Activated naive CD8-positive, alpha-beta T cell treated with anti-CD3 and anti-CD28 coated beads, Interleukin-2, amount 10 ng/mL, durations not matched to agents 7 days and 5 days (primary cell): ENCODE measurements around the gene ATF7IP. TPM values are rescaled to one million over a fixed set of nuclear protein-coding genes. Genes with fewer than 3 reads are reported as not detected.
"Not testable (repeated sequence)": the region's sequence is repeated elsewhere in the genome, so short reads cannot be mapped to it uniquely, and the experiment has no call there.

Source experiments
- ATAC-seq: fragments of 150-1000 bp; cut with Tn5 transposase; one replicate; pipeline ENCODE4 v1.10.0; 2021; ENCODE audit warnings: low read depth, moderate library complexity
- POLR2A ChIA-PET: fragments of 350-600 bp; sonication (Branson Sonifier 250); formaldehyde crosslinking; loops from one replicate; lab custom pipeline; 2021; ENCODE audit warnings: antibody characterized with exemption; lab: Charles Lee
- DNase-seq: peaks from one replicate; pipeline ENCODE4 v3.0.0; 2021
- H3K27ac Mint-ChIP-seq: one replicate; pipeline ENCODE4 v1.8.0; 2022; ENCODE audit warnings: mild to moderate bottlenecking, mixed read lengths
- H3K27me3 Mint-ChIP-seq: one replicate; pipeline ENCODE4 v1.8.0; 2022; ENCODE audit warnings: mild to moderate bottlenecking, moderate library complexity, mixed read lengths
- H3K36me3 Mint-ChIP-seq: one replicate; pipeline ENCODE4 v1.8.0; 2021; ENCODE audit warnings: mild to moderate bottlenecking, mixed read lengths
- H3K4me1 Mint-ChIP-seq: one replicate; pipeline ENCODE4 v1.8.0; 2021; ENCODE audit warnings: mixed read lengths
- H3K4me3 Mint-ChIP-seq: one replicate; pipeline ENCODE4 v1.8.0; 2022; ENCODE audit warnings: mild to moderate bottlenecking, moderate library complexity, mixed read lengths
- H3K9me3 Mint-ChIP-seq: one replicate; pipeline ENCODE4 v1.8.0; 2021; ENCODE audit warnings: mixed read lengths
- total RNA-seq, 2 experiments: library from RNA; stranded (reverse); gene quantifications; one replicate each; pipeline ENCODE4 v1.2.3, GENCODE V29; 2021

ATF7IP gene
- total RNA-seq, 2 experiments from 2014 or later = 149 to 172 TPM

DNA sequence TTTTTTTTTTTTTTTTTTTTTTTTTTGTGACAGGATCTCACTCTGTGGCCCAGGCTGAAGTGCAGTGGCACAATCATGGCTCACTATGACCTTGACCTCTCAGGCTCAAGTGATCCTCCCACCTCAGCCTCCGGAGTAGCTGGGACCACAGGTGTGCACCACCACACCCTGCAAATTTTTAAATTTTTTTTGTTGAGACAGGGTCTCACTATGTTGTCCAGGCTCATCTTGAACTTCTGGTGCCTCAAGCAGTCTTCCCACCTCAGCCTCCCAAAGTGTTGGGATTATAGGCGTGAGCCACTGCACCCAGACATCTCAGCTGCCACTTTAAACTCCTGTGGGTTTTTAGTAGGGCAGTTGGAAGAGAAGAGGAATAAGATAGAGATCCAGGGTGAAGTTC is 39.9 kb downstream of the ATF7IP start:
- H3K9me3 Mint-ChIP-seq, H3K27ac Mint-ChIP-seq, DNase-seq, H3K27me3 Mint-ChIP-seq, ATAC-seq, POLR2A ChIA-PET, H3K4me3 Mint-ChIP-seq: not testable (repeated sequence)
- peaks cover 49% of the 10 kb centered on the region for H3K4me1 Mint-ChIP-seq
- peaks cover 37% of the 10 kb centered on the region for H3K36me3 Mint-ChIP-seq

DNA sequence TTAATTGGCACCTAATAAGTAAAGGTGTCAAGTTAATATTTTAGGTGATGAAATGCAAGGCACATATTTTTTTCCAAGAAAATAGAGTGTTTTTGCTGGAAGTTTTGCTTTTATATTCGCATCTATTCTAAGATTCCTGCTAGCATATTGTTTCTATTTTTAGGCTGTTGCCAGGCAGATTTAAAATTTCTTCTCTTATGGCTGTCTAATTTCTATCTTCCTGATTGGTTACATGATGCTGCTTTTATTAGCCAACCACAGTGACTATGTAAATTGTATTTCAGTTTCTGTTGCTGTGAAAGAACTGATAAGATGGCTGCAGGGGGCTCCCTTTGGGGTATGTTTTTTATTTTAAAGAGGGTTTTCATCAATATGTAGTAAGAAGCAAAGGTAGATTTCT is 42.7 kb downstream of the ATF7IP start:
- POLR2A ChIA-PET = no interaction called here
- DNase-seq = no peak
- H3K36me3 Mint-ChIP-seq = peaks cover 39% of the 10 kb centered on the region
- no peaks in the 10 kb centered on the region for H3K27me3 Mint-ChIP-seq
- peaks cover 46% of the 10 kb centered on the region for H3K4me1 Mint-ChIP-seq
- peaks cover 2% of the 10 kb centered on the region for H3K9me3 Mint-ChIP-seq
- H3K27ac Mint-ChIP-seq = peak overlapping the region; percentile 65
- peak; percentile 52 for ATAC-seq
- peak overlapping the region; percentile 66 for H3K4me3 Mint-ChIP-seq

DNA sequence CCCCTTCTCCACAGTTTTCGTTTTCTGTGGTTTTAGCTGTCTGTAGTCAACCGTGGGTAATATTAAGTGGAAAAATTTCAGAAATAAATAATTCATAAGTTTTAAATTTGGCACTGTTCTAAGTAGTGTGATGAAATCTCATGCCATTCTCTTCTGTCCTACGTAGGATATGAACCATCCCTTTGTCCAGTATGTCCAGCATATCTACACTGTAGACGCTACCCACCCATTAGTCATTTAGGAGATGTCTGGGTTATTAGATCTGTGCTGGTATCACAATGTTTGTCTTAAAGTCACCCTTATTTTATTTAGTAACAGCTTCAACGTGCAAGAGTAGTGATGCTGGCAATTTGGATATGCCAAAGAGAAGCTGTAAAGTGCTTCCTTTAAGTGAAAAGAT is 44.7 kb downstream of the ATF7IP start:
- no peaks in the 10 kb centered on the region for H3K27me3 Mint-ChIP-seq
- ATAC-seq = no peak
- H3K27ac Mint-ChIP-seq = no peak overlapping the region
- POLR2A ChIA-PET = no interaction called here
- no peak for DNase-seq
- H3K36me3 Mint-ChIP-seq = peaks cover 43% of the 10 kb centered on the region
- peaks cover 40% of the 10 kb centered on the region for H3K4me1 Mint-ChIP-seq
- peaks cover 2% of the 10 kb centered on the region for H3K9me3 Mint-ChIP-seq
- no peak overlapping the region for H3K4me3 Mint-ChIP-seq

DNA sequence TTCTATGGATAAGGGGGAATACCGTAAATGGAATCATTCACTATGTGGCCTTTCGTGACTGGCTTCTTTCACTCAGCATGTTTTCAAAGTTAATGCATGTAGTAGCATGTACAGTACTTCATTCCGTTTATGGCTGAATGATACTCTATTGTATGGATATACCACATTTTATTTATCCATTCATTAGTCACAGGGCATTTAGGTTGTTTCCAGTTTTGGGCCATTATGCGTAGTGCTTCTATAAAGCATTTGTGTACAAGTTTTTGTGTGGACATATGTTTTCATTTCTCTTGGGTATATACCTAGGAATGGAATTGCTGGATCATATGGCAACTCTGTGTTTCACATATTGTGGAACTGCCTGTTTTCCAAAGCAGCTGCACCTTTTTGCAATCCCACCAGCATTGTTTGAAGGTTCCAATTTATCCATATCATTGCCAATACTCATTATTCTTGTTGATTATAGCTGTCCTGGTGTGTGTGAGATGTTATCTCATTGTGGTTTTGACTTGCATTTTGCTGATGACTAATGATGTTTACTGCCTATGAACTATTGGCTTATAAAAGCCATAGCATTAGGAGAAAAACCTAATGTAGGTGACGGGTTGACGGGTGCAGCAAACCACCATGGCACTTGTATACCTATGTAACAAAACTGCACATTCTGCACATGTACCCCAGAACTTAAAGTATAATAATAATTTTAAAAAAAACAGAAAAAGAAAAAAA is 45.5 kb downstream of the ATF7IP start:
- H3K27ac Mint-ChIP-seq = peak overlapping the region; percentile 27
- H3K9me3 Mint-ChIP-seq = peaks cover 2% of the 10 kb centered on the region
- DNase-seq = no peak
- peaks cover 38% of the 10 kb centered on the region for H3K36me3 Mint-ChIP-seq
- ATAC-seq = peak; percentile 70
- H3K4me3 Mint-ChIP-seq = peak overlapping the region; percentile 9
- no peaks in the 10 kb centered on the region for H3K27me3 Mint-ChIP-seq
- POLR2A ChIA-PET = interaction anchor here (1.3 to 2.5 kb wide), 3 partner anchors 15 to 153 kb away, joined by 3 to 13 read pairs (median 6); partner anchors contain the start of gene ATF7IP
- H3K4me1 Mint-ChIP-seq = peaks cover 36% of the 10 kb centered on the region

DNA sequence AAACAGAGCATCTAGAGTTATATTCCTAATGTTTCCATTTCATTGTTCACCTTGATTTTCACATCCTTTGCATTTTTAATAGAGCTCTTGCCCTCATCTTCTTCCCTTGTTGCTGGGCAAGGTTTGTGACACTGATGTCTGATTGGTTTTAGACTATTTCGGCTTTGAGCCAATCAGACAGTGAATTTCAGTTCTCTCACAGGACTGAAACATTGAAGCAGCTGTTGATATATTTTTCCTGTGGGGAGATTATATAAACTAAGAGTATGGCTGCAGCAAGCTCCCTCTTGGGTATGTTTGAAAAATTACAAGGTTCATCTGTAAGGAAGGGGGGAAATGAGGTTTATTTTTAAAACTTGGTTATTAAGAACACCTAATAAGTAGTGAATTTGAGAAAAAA is 51.2 kb downstream of the ATF7IP start:
- H3K27me3 Mint-ChIP-seq = no peaks in the 10 kb centered on the region
- H3K9me3 Mint-ChIP-seq = peaks cover 4% of the 10 kb centered on the region
- ATAC-seq (peak; percentile 85), DNase-seq (no peak)
- POLR2A ChIA-PET = interaction anchor here (0.9 to 3.0 kb wide), 5 partner anchors 22 to 161 kb away, joined by 3 to 38 read pairs (median 10); partner anchors contain the start of gene ATF7IP
- peaks cover 41% of the 10 kb centered on the region for H3K36me3 Mint-ChIP-seq
- H3K4me1 Mint-ChIP-seq = peaks cover 31% of the 10 kb centered on the region
- H3K27ac Mint-ChIP-seq = peak overlapping the region; percentile 74
- peak overlapping the region; percentile 50 for H3K4me3 Mint-ChIP-seq

DNA sequence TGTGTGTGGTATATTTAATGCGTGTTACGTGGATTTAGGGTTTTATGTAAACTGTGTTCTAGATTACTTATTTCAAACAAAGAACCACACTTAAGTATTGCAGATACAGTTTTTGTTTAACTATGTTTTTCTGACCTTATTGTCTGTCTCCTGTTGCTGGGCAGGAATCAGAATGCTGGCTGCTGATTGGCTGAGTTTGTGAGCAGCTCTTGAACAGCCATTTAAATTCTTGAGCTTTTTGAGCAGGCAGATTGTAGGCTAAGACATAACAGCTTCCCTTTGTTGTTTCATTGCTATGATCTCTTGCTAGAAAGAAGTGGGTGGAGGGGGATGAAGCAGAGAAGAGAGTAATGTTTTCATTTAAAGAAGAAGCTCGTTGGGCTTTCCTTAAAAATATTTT is 52.2 kb downstream of the ATF7IP start:
- Mint-ChIP-seq H3K27me3 (no peaks in the 10 kb centered on the region), H3K4me3 (peak overlapping the region; percentile 86), H3K4me1 (peaks cover 32% of the 10 kb centered on the region), H3K27ac (peak overlapping the region; percentile 95), H3K9me3 (peaks cover 10% of the 10 kb centered on the region), H3K36me3 (peaks cover 47% of the 10 kb centered on the region)
- DNase-seq (no peak), ATAC-seq (peak; percentile 76)
- POLR2A ChIA-PET = interaction anchor here (0.8 to 3.0 kb wide), 7 partner anchors 23 to 358 kb away, joined by 3 to 38 read pairs (median 6); partner anchors contain the start of gene ATF7IP

DNA sequence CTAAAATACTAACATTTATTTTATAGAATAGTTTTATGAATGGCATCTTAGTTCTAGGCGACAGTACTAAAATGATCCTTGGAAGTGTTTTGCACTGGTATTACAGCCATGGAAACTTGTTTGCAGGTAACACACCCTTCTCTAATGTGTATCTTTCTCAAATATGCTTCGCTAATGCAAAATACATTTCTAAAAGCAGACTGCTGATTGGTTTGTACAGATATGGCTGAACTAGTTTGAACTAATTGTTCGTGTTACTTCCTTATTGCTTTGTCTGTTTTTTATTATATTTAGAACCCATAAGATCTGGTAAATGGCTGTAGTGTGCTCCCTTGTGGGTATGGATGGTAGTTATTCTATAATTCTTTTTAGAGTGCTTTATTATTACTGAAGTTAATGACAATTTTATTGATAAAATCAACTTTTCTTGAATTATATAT is 53.0 kb downstream of the ATF7IP start:
- H3K27ac Mint-ChIP-seq = peak overlapping the region; percentile 76
- DNase-seq (no peak), ATAC-seq (peak; percentile 43)
- peak overlapping the region; percentile 54 for H3K4me3 Mint-ChIP-seq
- H3K9me3 Mint-ChIP-seq = peaks cover 12% of the 10 kb centered on the region
- POLR2A ChIA-PET = interaction anchor here (1.1 to 3.0 kb wide), 4 partner anchors 23 to 163 kb away, joined by 6 to 38 read pairs (median 12); partner anchors contain the start of gene ATF7IP
- peaks cover 49% of the 10 kb centered on the region for H3K36me3 Mint-ChIP-seq
- H3K4me1 Mint-ChIP-seq = peaks cover 29% of the 10 kb centered on the region
- H3K27me3 Mint-ChIP-seq = no peaks in the 10 kb centered on the region

DNA sequence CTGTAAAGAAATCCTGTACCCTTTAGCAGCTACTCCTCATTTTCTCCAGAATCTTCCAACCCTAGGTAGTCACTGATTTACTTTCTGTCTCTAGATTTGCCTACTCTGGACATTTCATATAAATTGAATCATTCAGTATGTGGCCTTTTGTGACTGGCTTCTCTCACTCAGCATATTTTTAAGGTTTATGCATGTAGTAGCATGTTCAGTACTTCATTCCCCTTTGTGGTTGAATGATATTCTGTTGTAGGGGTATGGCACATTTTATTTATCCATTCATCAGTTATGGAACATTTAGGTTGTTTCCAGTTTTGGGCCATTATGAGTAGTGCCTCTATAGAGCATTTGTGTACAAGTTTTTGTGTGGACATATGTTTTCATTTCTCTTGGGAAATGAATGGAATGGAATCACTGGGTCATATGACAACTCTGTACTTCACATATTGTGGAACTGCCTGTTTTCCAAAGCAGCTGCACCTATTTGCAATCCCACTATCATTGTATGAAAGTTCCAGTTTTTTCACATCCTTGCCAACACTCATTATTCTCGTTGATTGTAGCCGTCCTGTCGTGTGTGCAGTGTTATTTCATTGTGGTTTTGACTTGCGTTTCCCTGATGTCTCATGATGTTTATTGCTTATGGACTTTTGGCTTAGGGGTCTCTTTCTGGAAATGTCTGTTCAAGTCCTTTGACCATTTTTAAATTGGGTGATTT is 57.2 kb downstream of the ATF7IP start:
- H3K36me3 Mint-ChIP-seq = peaks cover 74% of the 10 kb centered on the region
- peaks cover 25% of the 10 kb centered on the region for H3K9me3 Mint-ChIP-seq
- H3K4me3 Mint-ChIP-seq = no peak overlapping the region
- no peak overlapping the region for H3K27ac Mint-ChIP-seq
- H3K27me3 Mint-ChIP-seq = no peaks in the 10 kb centered on the region
- POLR2A ChIA-PET = interaction anchor here (0.6 to 0.7 kb wide), 3 partner anchors 161 to 1722 kb away, joined by 3 to 4 read pairs (median 3); no protein-coding TSS in a partner anchor
- DNase-seq (no peak), ATAC-seq (no peak)
- H3K4me1 Mint-ChIP-seq = peaks cover 24% of the 10 kb centered on the region

DNA sequence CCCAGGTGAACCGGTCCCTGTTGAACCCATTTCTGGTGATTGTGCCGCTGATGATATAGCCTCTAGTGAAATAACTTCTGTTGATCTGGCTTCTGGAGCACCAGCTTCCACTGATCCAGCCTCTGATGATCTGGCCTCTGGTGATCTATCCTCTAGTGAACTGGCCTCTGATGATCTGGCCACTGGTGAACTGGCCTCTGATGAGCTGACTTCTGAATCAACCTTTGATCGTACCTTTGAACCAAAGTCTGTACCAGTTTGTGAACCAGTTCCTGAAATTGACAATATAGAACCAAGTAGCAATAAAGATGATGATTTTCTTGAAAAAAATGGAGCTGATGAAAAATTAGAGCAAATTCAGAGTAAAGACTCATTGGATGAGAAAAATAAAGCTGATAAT is 59.1 kb downstream of the ATF7IP start:
- no peak for ATAC-seq
- H3K36me3 Mint-ChIP-seq = peaks cover 90% of the 10 kb centered on the region
- H3K27ac Mint-ChIP-seq = peak overlapping the region; percentile 12
- H3K27me3 Mint-ChIP-seq = no peaks in the 10 kb centered on the region
- POLR2A ChIA-PET = interaction anchor here (0.6 kb wide), 1 partner anchor 203 kb away, joined by 4 read pairs; no protein-coding TSS in a partner anchor
- DNase-seq = no peak
- H3K4me3 Mint-ChIP-seq = no peak overlapping the region
- peaks cover 25% of the 10 kb centered on the region for H3K9me3 Mint-ChIP-seq
- peaks cover 27% of the 10 kb centered on the region for H3K4me1 Mint-ChIP-seq

DNA sequence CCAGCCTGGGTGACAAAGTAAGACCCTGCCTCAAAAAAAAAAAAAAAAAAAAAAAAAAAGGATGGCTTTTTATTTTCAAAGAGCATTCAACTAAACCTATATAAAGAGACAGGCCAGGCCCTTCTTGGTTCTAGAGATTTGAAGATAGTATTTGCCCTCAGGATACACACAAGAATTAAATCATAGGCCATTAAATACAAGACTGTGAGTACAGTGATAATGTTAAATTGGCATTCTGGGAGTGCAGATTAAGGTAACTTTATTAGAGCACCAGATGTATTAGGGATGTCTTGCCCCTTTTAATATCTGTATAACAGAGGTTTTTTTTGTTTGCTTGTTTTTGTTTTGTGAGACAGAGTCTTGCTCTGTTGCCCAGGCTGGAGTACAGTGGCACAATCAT is 61.3 kb downstream of the ATF7IP start:
- DNase-seq = no peak
- Mint-ChIP-seq H3K36me3 (peaks cover 84% of the 10 kb centered on the region), H3K4me1 (peaks cover 26% of the 10 kb centered on the region), H3K4me3 (no peak overlapping the region), H3K9me3 (peaks cover 28% of the 10 kb centered on the region), H3K27me3 (no peaks in the 10 kb centered on the region), H3K27ac (no peak overlapping the region)
- POLR2A ChIA-PET = no interaction called here
- ATAC-seq = no peak

DNA sequence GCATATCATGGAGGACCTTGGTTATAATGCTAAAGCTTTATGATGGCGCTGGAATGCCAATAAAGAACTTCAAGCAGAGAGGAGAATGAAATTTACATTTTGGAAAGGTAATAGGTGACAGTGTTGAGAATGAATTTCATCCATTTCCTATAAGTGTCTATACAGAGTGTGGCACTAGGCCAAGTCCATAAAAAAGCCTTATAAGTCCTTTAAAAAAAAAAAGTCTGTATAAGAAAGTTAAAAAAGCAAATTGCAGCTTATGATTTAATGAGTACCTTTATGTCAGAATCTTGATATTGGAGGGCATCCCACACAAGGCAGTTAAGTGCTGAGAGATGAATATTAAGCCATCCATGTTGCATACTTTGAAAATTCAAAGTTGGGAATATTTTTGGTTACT is 62.4 kb downstream of the ATF7IP start:
- DNase-seq (no peak), ATAC-seq (no peak)
- Mint-ChIP-seq H3K4me1 (peaks cover 29% of the 10 kb centered on the region), H3K4me3 (no peak overlapping the region), H3K9me3 (peaks cover 22% of the 10 kb centered on the region), H3K27ac (no peak overlapping the region), H3K27me3 (no peaks in the 10 kb centered on the region), H3K36me3 (peaks cover 79% of the 10 kb centered on the region)
- POLR2A ChIA-PET = no interaction called here

DNA sequence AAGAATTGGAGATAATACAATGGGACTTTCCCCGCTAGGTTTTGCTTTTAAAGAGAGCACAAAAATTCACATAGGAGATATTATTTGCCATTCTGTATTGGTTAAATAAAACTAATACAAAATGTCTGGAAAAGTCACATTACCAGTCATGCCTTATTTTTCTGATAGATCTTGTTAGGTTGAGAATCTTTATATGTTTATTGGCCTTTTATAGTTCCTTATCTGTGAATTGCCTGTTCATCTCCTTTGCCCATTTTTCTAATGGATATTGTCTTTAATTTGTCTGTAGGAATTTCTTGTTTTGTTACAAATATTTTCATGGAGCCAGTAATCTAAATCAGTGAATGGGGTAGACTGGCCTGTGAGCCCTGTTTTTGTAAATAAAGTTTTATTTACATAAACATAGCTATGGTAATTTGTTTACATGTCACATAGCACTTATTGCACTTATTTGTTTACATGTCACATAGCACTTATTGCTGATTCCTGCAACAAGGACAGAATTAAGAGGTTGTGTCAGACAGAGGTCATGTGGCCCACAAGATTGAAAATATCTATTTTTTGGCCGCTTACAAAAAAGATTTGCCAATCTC is 65.0 kb downstream of the ATF7IP start:
- ATAC-seq (no peak), DNase-seq (no peak)
- no peak overlapping the region for H3K27ac Mint-ChIP-seq
- POLR2A ChIA-PET = interaction anchor here (0.8 kb wide), 1 partner anchor 340 kb away, joined by 4 read pairs; no protein-coding TSS in a partner anchor
- no peak overlapping the region for H3K4me3 Mint-ChIP-seq
- H3K27me3 Mint-ChIP-seq = no peaks in the 10 kb centered on the region
- peaks cover 9% of the 10 kb centered on the region for H3K9me3 Mint-ChIP-seq
- H3K4me1 Mint-ChIP-seq = peaks cover 30% of the 10 kb centered on the region
- peaks cover 66% of the 10 kb centered on the region for H3K36me3 Mint-ChIP-seq

DNA sequence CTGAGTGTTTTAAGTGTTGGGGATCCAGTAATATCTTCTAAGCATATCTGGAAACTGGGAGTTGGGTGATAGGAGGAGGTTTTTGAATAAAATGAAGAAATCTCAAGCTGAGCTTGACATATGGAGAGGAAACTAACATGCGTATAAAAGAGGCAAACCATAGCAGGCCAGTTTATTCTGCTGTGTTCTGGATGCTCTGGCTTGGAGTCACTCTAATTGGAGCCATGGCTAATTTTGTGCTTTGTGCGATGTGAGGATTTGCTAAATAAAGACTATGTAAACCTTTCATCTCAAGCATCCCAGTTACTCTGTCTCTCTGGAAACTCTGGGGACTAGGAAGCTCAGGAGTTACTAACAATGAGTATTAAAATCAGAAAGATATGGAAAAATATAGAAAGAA is 66.5 kb downstream of the ATF7IP start:
- Mint-ChIP-seq H3K9me3 (peaks cover 9% of the 10 kb centered on the region), H3K27ac (no peak overlapping the region), H3K4me3 (no peak overlapping the region), H3K36me3 (peaks cover 66% of the 10 kb centered on the region), H3K4me1 (peaks cover 26% of the 10 kb centered on the region), H3K27me3 (no peaks in the 10 kb centered on the region)
- POLR2A ChIA-PET = no interaction called here
- ATAC-seq (no peak), DNase-seq (no peak)
